ENCODE measurements around the gene POLR2E.

POLR2E gene

GRCh38 chr19:1102407-1103131, 7.4 kb upstream of the POLR2E start:
- Histone ChIP-seq H3K27me3 (ENCODE audit: control insufficient read depth, low read length) (no peaks in the 10 kb centered on the region), H3F3A (ENCODE audit: control insufficient read depth, insufficient read depth) (peaks cover 10% of the 10 kb centered on the region), H3K27ac (ENCODE audit: low read depth, low read length) (peak overlapping the region; percentile 57; the same call in 1 of the 2 replicates), H3K4me3 (ENCODE audit: low read length) (no peak overlapping the region), H3K36me3 (ENCODE audit: control insufficient read depth, low read length) (peaks cover 16% of the 10 kb centered on the region), H3K9me2 (replicated peaks; ENCODE audit: control insufficient read depth, low read length) (no peaks in the 10 kb centered on the region), H3K9me3 (ENCODE audit: control insufficient read depth, insufficient read depth, low read length) (no peaks in the 10 kb centered on the region), H4K20me1 (ENCODE audit: control insufficient read depth, insufficient read depth, low read depth, low read length) (no peaks in the 10 kb centered on the region), H3K4me1 (ENCODE audit: control insufficient read depth, low read length) (peaks cover 39% of the 10 kb centered on the region), H3K4me2 (ENCODE audit: low read length) (peak overlapping the region; percentile 84), H3K79me2 (ENCODE audit: control insufficient read depth, low read length) (peaks cover 10% of the 10 kb centered on the region)
- TF ChIP-seq EZH2phosphoT487 (IDR thresholded peaks at IDR 0.05; ENCODE audit: borderline replicate concordance, low read length): no peak
- no peak for TF ChIP-seq CTCF (IDR thresholded peaks at IDR 0.05; ENCODE audit: low read depth, low read length, poor library complexity, severe bottlenecking)

- TF ChIP-seq EZH2phosphoT487 (IDR thresholded peaks at IDR 0.05; ENCODE audit: borderline replicate concordance, low read length) (no peak), CTCF (IDR thresholded peaks at IDR 0.05; ENCODE audit: low read depth, low read length, poor library complexity, severe bottlenecking) (no peak)
- no peaks in the 10 kb centered on the region for H3K9me3 ChIP-seq (ENCODE audit: control insufficient read depth, insufficient read depth, low read length)
- H3K4me2 ChIP-seq (ENCODE audit: low read length): peak overlapping the region; percentile 84
- peak overlapping the region; percentile 59 for H3K4me3 ChIP-seq (ENCODE audit: low read length)
- no peaks in the 10 kb centered on the region for H3K27me3 ChIP-seq (ENCODE audit: control insufficient read depth, low read length)
- peaks cover 12% of the 10 kb centered on the region for H3F3A ChIP-seq (ENCODE audit: control insufficient read depth, insufficient read depth)
- peaks cover 4% of the 10 kb centered on the region for H3K36me3 ChIP-seq (ENCODE audit: control insufficient read depth, low read length)
- no peaks in the 10 kb centered on the region for H3K9me2 ChIP-seq (replicated peaks; ENCODE audit: control insufficient read depth, low read length)
- H4K20me1 ChIP-seq (ENCODE audit: control insufficient read depth, insufficient read depth, low read depth, low read length): no peaks in the 10 kb centered on the region
- H3K79me2 ChIP-seq (ENCODE audit: control insufficient read depth, low read length): peaks cover 10% of the 10 kb centered on the region
- H3K4me1 ChIP-seq (ENCODE audit: control insufficient read depth, low read length): peaks cover 35% of the 10 kb centered on the region
- H3K27ac ChIP-seq (ENCODE audit: low read depth, low read length): peak overlapping the region; percentile 57
Measured at GRCh38 chr19:1101337-1101698, 6.1 kb upstream of the POLR2E start.

GRCh38 chr19:1098177-1099051, 3.2 kb upstream of the POLR2E start:
- H3K4me3 ChIP-seq (ENCODE audit: low read length): no peak overlapping the region

More at GRCh38 chr19:1098177-1099051, 3.2 kb upstream of the POLR2E start:
- Histone ChIP-seq H3K4me2 (ENCODE audit: low read length) (no peak overlapping the region), H3K27me3 (ENCODE audit: control insufficient read depth, low read length) (no peaks in the 10 kb centered on the region), H3K79me2 (ENCODE audit: control insufficient read depth, low read length) (peaks cover 18% of the 10 kb centered on the region), H3K27ac (ENCODE audit: low read depth, low read length) (no peak overlapping the region), H3F3A (ENCODE audit: control insufficient read depth, insufficient read depth) (peaks cover 16% of the 10 kb centered on the region), H4K20me1 (ENCODE audit: control insufficient read depth, insufficient read depth, low read depth, low read length) (peaks cover 14% of the 10 kb centered on the region), H3K4me1 (ENCODE audit: control insufficient read depth, low read length) (peaks cover 48% of the 10 kb centered on the region), H3K9me3 (ENCODE audit: control insufficient read depth, insufficient read depth, low read length) (no peaks in the 10 kb centered on the region), H3K36me3 (ENCODE audit: control insufficient read depth, low read length) (peaks cover 13% of the 10 kb centered on the region), H3K9me2 (replicated peaks; ENCODE audit: control insufficient read depth, low read length) (no peaks in the 10 kb centered on the region)
- TF ChIP-seq CTCF (IDR thresholded peaks at IDR 0.05; ENCODE audit: low read depth, low read length, poor library complexity, severe bottlenecking): no peak
- no peak for TF ChIP-seq EZH2phosphoT487 (IDR thresholded peaks at IDR 0.05; ENCODE audit: borderline replicate concordance, low read length)
